Spleen (tissue), 11 donors: ENCODE results near the gene CDC42EP3. TPM values are rescaled to one million over a fixed set of nuclear protein-coding genes. Genes with fewer than 3 reads are reported as not detected.
A peak's percentile ranks its signal among the peaks of the same experiment; 100 is the strongest.

Source experiments
- DNase-seq: peaks from one replicate; pipeline ENCODE4 v3.0.0-alpha.2; 2020
- H3K27ac ChIP-seq, 8 donors: fragments of 200-600 bp; sonication (generic) in 7 of 8; 1 replicate in 4 of 8; 2 replicates in 4 of 8; pipeline versions ENCODE4 v1.5.0 to v1.8.0; 2016 to 2021; ENCODE audit warnings: inconsistent platforms in 4 of 8, mild to moderate bottlenecking in 4 of 8, moderate library complexity in 1 of 8
- H3K27me3 ChIP-seq, 7 donors: fragments of 200-600 bp; sonication (generic) in 6 of 7; replicated peaks in 1 of 7; 1 replicate in 4 of 7; 2 replicates in 3 of 7; pipeline versions ENCODE4 v1.5.0 to v1.8.0; 2016 to 2021; ENCODE audit warnings: inconsistent platforms in 3 of 7, mild to moderate bottlenecking in 1 of 7
- H3K36me3 ChIP-seq, 6 donors: fragments of 200-600 bp; sonication (generic) in 5 of 6; 1 replicate in 4 of 6; 2 replicates in 2 of 6; pipeline versions ENCODE4 v1.5.0 to v1.8.0; 2016 to 2021; ENCODE audit warnings: inconsistent platforms in 2 of 6
- H3K4me1 ChIP-seq, 6 donors: fragments of 200-600 bp; sonication (generic) in 5 of 6; 1 replicate in 3 of 6; 2 replicates in 3 of 6; pipeline versions ENCODE4 v1.5.0 to v1.8.0; 2016 to 2021; ENCODE audit warnings: inconsistent platforms in 3 of 6
- H3K4me3 ChIP-seq, 8 donors: fragments of 200-600 bp; sonication (generic) in 7 of 8; 1 replicate in 4 of 8; 2 replicates in 4 of 8; pipeline versions ENCODE4 v1.5.0 to v1.8.0; 2016 to 2021; ENCODE audit warnings: inconsistent platforms in 4 of 8, mild to moderate bottlenecking in 4 of 8, moderate library complexity in 2 of 8
- H3K9me3 ChIP-seq, 8 donors: fragments of 200-600 bp; sonication (generic) in 7 of 8; 1 replicate in 4 of 8; 2 replicates in 4 of 8; pipeline versions ENCODE4 v1.5.0 to v1.8.0; 2016 to 2021; ENCODE audit warnings: inconsistent platforms in 4 of 8
- CTCF ChIP-seq, 11 experiments: fragments of 200-600 bp in 7 of 11; fragments of 450-650 bp in 4 of 11; sonication (generic) in 4 of 11; IDR thresholded peaks in 8 of 11; conservative IDR thresholded peaks in 3 of 11; 1 replicate in 7 of 11; 2 replicates in 4 of 11; pipeline versions ENCODE4 v1.4.0 to v1.8.0; 2016 to 2021; ENCODE audit warnings: antibody characterized with exemption in 11 of 11, inconsistent platforms in 4 of 11, mild to moderate bottlenecking in 1 of 11
- POLR2A ChIP-seq, 3 donors: fragments of 450-650 bp; IDR thresholded peaks; one replicate each; pipeline ENCODE4 v1.5.1; 2017; ENCODE audit warnings: antibody characterized with exemption in 3 of 3, mild to moderate bottlenecking in 1 of 3
- POLR2AphosphoS5 ChIP-seq, 3 donors: sonication (generic); formaldehyde crosslinking; IDR thresholded peaks; one replicate each; pipeline ENCODE4 v1.5.1; 2017; ENCODE audit warnings: antibody characterized with exemption in 3 of 3
- WGBS, 5 donors: extraction: QIAGEN DNeasy Blood & Tissue Kit in 3 of 5; methylation state at CpG; one replicate each; pipeline versions ENCODE4 v1.1.5 to v1.1.7; 2013 to 2018; 5-methylcytosine and 5-hydroxymethylcytosine counted together
- intact Hi-C: fragments of 100-400 bp; cut with DNase I; formaldehyde crosslinking; loops from one replicate; pipeline ENCODE4 v1.15.0; 2023; ENCODE audit warnings: low total_unique reads
- polyA plus RNA-seq, 3 donors: library from polyadenylated mRNA; stranded (reverse); fragments of 200-250 nt; gene quantifications; one replicate each; pipeline ENCODE4 v1.2.1, GENCODE V29; 2013
- total RNA-seq, 7 donors: library from RNA; depleted of rRNA in 3 of 7; stranded (reverse); fragments of >200 nt in 3 of 7; fragmentation: NEBNext Ultra II Directional in 4 of 7; extraction: Animal tissue kit (Norgen Biotek cat#: 25700) in 4 of 7; gene quantifications; one replicate each; pipeline versions ENCODE4 v1.1.0 to v1.2.1, GENCODE V29; 2016 to 2021
- donor health status: healthy with polysubstance abuse.
- donor health status: DM: no; HTN: no; CAD: no; lungs with moderate emphysema.
- donor health status: DM: no; HTN: no; CAD: no.
- donor health status: Bipolar disorder and iron deficiency.
- donor health status: healthy.
- donor health status: DM: no; HTN: no; CAD: no.
- donor health status: DM: yes; HTN: yes; CAD: no.

CDC42EP3 gene
- total and polyA plus RNA-seq, 10 donors = 9.5 to 57.2 (median 41.2) TPM

GRCh38 chr2:37623971-37624900 is 47.2 kb downstream of the CDC42EP3 start:
- TF ChIP-seq POLR2A (IDR thresholded peaks at IDR 0.05) = no peak
- no peak for TF ChIP-seq POLR2AphosphoS5 (IDR thresholded peaks at IDR 0.05)
- TF ChIP-seq CTCF (IDR thresholded peaks at IDR 0.05 in 8 of 11, conservative IDR thresholded peaks at IDR 0.05 in 3 of 11) = no peak
- H3K27me3 ChIP-seq = no peaks in the 10 kb centered on the region
- peaks cover 23 to 56% (median 40%) of the 10 kb centered on the region in 6 donors for H3K4me1 ChIP-seq
- H3K27ac ChIP-seq = peak overlapping the region in 7 of 8 donors; percentile 32 to 85 (median 71)
- H3K36me3 ChIP-seq = no peaks in the 10 kb centered on the region
- no peaks in the 10 kb centered on the region for H3K9me3 ChIP-seq
- intact Hi-C loops = no loop called here
- no peak for DNase-seq
- H3K4me3 ChIP-seq = peak overlapping the region in 1 of 8 donors; percentile 18
- 69 to 73% (median 71%) methylated on average over 8 of the region's 8 CpGs for WGBS, 5 donors

GRCh38 chr2:37623406-37623805 is 48.0 kb downstream of the CDC42EP3 start:
- H3K36me3 ChIP-seq = no peaks in the 10 kb centered on the region
- intact Hi-C loops = no loop called here
- DNase-seq = no peak
- H3K27ac ChIP-seq = peak overlapping the region in 5 of 8 donors; percentile 71 to 85 (median 75)
- no peak overlapping the region for H3K4me3 ChIP-seq
- no peaks in the 10 kb centered on the region for H3K27me3 ChIP-seq
- no peaks in the 10 kb centered on the region for H3K9me3 ChIP-seq
- no peak for TF ChIP-seq POLR2AphosphoS5 (IDR thresholded peaks at IDR 0.05)
- no peak for TF ChIP-seq CTCF (IDR thresholded peaks at IDR 0.05 in 8 of 11, conservative IDR thresholded peaks at IDR 0.05 in 3 of 11)
- TF ChIP-seq POLR2A (IDR thresholded peaks at IDR 0.05) = no peak
- peaks cover 23 to 56% (median 40%) of the 10 kb centered on the region in 6 donors for H3K4me1 ChIP-seq

- peak overlapping the region in 1 of 8 donors; percentile 76 for H3K27ac ChIP-seq
- no peak for DNase-seq
- H3K27me3 ChIP-seq = no peaks in the 10 kb centered on the region
- H3K9me3 ChIP-seq = no peaks in the 10 kb centered on the region
- no peaks in the 10 kb centered on the region for H3K36me3 ChIP-seq
- TF ChIP-seq POLR2A (IDR thresholded peaks at IDR 0.05) (no peak), CTCF (IDR thresholded peaks at IDR 0.05 in 8 of 11, conservative IDR thresholded peaks at IDR 0.05 in 3 of 11) (no peak), POLR2AphosphoS5 (IDR thresholded peaks at IDR 0.05) (no peak)
- no peak overlapping the region for H3K4me3 ChIP-seq
- WGBS, 5 donors = 69 to 82% (median 75%) methylated on average over 4 of the region's 4 CpGs
- intact Hi-C loops = no loop called here
- H3K4me1 ChIP-seq = peaks cover 23 to 57% (median 40%) of the 10 kb centered on the region in 6 donors
These were observed 48.9 kb downstream of the CDC42EP3 start for GRCh38 chr2:37622450-37623100.

GRCh38 chr2:37621199-37621598 is 50.2 kb downstream of the CDC42EP3 start:
- no peak overlapping the region for H3K27ac ChIP-seq
- DNase-seq = no peak
- intact Hi-C loops = no loop called here
- no peak overlapping the region for H3K4me3 ChIP-seq
- H3K27me3 ChIP-seq = no peaks in the 10 kb centered on the region
- 76 to 91% (median 90%) methylated on average over 1 of the region's 1 CpG for WGBS, 5 donors
- no peaks in the 10 kb centered on the region for H3K9me3 ChIP-seq
- no peak for TF ChIP-seq CTCF (IDR thresholded peaks at IDR 0.05 in 8 of 11, conservative IDR thresholded peaks at IDR 0.05 in 3 of 11)
- no peak for TF ChIP-seq POLR2AphosphoS5 (IDR thresholded peaks at IDR 0.05)
- TF ChIP-seq POLR2A (IDR thresholded peaks at IDR 0.05) = no peak
- H3K36me3 ChIP-seq = no peaks in the 10 kb centered on the region
- peaks cover 27 to 61% (median 43%) of the 10 kb centered on the region in 6 donors for H3K4me1 ChIP-seq
